Glutamatergic neuron (in vitro differentiated cells): ENCODE results near the gene NTHL1. TPM values are rescaled to one million over a fixed set of nuclear protein-coding genes. Genes with fewer than 3 reads are reported as not detected.

Source experiments
- DNase-seq: peaks from one replicate; pipeline ENCODE4 v3.0.0; 2022
- H3K27ac Mint-ChIP-seq: one replicate; pipeline ENCODE4 v1.8.0; 2020; ENCODE audit warnings: mild to moderate bottlenecking, mixed read lengths, inconsistent platforms; ENCODE audit not compliant: unreplicated experiment
- H3K27me3 Mint-ChIP-seq: one replicate; pipeline ENCODE4 v1.8.0; 2020; ENCODE audit warnings: mild to moderate bottlenecking, moderate library complexity, mixed read lengths, inconsistent platforms; ENCODE audit not compliant: unreplicated experiment
- H3K36me3 Mint-ChIP-seq: one replicate; pipeline ENCODE4 v1.8.0; 2020; ENCODE audit warnings: mild to moderate bottlenecking, mixed read lengths, inconsistent platforms; ENCODE audit not compliant: unreplicated experiment
- H3K4me1 Mint-ChIP-seq: one replicate; pipeline ENCODE4 v1.8.0; 2020; ENCODE audit warnings: mild to moderate bottlenecking, low read depth, mixed read lengths, inconsistent platforms; ENCODE audit not compliant: unreplicated experiment
- H3K4me3 Mint-ChIP-seq: one replicate; pipeline ENCODE4 v1.8.0; 2020; ENCODE audit warnings: mild to moderate bottlenecking, mixed read lengths, inconsistent platforms; ENCODE audit not compliant: unreplicated experiment
- H3K9me3 Mint-ChIP-seq: one replicate; pipeline ENCODE4 v1.8.0; 2020; ENCODE audit warnings: mild to moderate bottlenecking, moderate library complexity, mixed read lengths, inconsistent platforms; ENCODE audit not compliant: unreplicated experiment
- total RNA-seq: library from RNA; stranded (reverse); fragmentation: NEBNext Ultra II Directional; extraction: Animal tissue kit (Norgen Biotek cat#: 25700); gene quantifications from one replicate; pipeline ENCODE4 v1.2.1, GENCODE V29; 2021; ENCODE audit not compliant: unreplicated experiment
- TF ChIP-seq, protein P1 (sequence below): fragments of 200-600 bp; sonication (generic); IDR thresholded peaks from one replicate; pipeline ENCODE4 v1.5.0; 2021; ENCODE audit not compliant: partially characterized antibody, unreplicated experiment

NTHL1 gene
- total RNA-seq, 1 donor from 2014 or later: 194 TPM

DNA sequence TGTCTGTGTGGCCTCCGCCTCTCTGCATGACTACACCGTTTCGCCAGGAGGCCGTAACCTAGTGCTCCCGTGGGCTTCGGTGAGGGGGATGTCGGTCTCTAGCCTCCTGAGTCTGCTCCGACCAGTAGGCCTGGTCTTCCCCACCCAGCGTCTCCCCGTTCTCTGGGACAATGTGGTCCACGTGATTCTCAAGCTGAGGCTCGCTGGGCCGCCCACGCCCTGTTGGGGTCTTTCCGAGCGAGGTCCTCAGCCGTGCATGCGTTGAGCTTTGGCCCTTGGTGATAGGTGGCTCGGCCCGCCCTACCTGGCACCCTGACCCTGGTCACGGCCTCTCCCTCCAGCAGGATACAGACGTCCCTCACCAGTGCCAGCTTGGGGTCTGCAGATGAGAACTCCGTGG lies 31.1 kb upstream of the NTHL1 start:
- H3K27me3 Mint-ChIP-seq: peaks cover 2% of the 10 kb centered on the region
- TF ChIP-seq, protein P1, sequence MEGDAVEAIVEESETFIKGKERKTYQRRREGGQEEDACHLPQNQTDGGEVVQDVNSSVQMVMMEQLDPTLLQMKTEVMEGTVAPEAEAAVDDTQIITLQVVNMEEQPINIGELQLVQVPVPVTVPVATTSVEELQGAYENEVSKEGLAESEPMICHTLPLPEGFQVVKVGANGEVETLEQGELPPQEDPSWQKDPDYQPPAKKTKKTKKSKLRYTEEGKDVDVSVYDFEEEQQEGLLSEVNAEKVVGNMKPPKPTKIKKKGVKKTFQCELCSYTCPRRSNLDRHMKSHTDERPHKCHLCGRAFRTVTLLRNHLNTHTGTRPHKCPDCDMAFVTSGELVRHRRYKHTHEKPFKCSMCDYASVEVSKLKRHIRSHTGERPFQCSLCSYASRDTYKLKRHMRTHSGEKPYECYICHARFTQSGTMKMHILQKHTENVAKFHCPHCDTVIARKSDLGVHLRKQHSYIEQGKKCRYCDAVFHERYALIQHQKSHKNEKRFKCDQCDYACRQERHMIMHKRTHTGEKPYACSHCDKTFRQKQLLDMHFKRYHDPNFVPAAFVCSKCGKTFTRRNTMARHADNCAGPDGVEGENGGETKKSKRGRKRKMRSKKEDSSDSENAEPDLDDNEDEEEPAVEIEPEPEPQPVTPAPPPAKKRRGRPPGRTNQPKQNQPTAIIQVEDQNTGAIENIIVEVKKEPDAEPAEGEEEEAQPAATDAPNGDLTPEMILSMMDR: no peak
- H3K9me3 Mint-ChIP-seq: peaks cover 7% of the 10 kb centered on the region
- H3K4me1 Mint-ChIP-seq: peaks cover 6% of the 10 kb centered on the region
- no peak overlapping the region for H3K27ac Mint-ChIP-seq
- H3K36me3 Mint-ChIP-seq: no peaks in the 10 kb centered on the region
- no peak overlapping the region for H3K4me3 Mint-ChIP-seq
- no peak for DNase-seq

DNA sequence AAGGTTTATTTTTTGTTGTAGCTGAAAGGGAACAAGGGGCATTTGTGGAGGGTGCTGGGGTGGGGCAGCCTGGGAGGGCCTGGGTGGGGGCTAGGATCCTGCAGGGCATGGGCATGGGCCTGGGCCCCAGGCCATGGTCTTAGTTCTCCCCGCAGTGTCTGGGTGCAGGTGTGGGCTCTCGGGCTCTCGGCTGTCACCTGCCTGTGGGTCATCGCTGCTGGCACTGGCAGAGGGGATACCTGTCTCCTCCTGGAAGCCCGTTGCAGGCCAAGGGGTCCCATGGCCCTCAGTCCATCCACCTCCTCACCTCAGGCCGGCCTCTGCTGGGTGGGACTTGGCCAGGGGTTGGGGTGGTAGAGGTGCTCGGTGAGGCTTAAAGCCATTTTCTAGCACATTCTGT lies 30.5 kb upstream of the NTHL1 start:
- Mint-ChIP-seq H3K36me3 (no peaks in the 10 kb centered on the region), H3K4me3 (no peak overlapping the region)
- TF ChIP-seq, protein P1: no peak

DNA sequence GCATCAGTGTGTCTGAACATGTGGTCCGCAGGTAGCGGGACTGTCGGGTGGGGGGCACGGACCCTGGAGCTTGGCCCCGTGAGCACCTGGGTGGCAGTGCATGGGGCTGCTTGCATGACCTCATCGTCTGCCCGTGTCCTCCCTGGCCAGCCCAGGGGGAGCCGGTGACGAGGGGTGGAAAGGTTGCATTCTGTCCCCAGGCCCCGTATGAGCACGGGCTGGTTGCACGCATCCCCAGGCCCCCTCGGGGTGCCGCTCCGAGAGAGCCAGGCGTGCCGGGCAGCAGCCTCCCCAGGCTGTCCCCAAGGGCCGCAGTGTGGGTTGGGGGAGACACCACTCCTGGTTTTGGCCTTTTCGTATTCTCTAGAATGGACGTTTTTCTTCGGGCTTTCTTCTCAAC lies 30.1 kb upstream of the NTHL1 start:
- peaks cover 4% of the 10 kb centered on the region for H3K4me1 Mint-ChIP-seq
- no peaks in the 10 kb centered on the region for H3K36me3 Mint-ChIP-seq
- no peak for DNase-seq
- H3K27ac Mint-ChIP-seq: no peak overlapping the region
- H3K27me3 Mint-ChIP-seq: no peaks in the 10 kb centered on the region
- TF ChIP-seq, protein P1: no peak
- H3K9me3 Mint-ChIP-seq: peaks cover 4% of the 10 kb centered on the region
- H3K4me3 Mint-ChIP-seq: no peak overlapping the region

More for the DNA sequence above, 30.5 kb upstream of the NTHL1 start:
- Mint-ChIP-seq H3K27me3 (peaks cover 1% of the 10 kb centered on the region), H3K9me3 (peaks cover 6% of the 10 kb centered on the region), H3K27ac (no peak overlapping the region), H3K4me1 (peaks cover 6% of the 10 kb centered on the region)
- DNase-seq: no peak

DNA sequence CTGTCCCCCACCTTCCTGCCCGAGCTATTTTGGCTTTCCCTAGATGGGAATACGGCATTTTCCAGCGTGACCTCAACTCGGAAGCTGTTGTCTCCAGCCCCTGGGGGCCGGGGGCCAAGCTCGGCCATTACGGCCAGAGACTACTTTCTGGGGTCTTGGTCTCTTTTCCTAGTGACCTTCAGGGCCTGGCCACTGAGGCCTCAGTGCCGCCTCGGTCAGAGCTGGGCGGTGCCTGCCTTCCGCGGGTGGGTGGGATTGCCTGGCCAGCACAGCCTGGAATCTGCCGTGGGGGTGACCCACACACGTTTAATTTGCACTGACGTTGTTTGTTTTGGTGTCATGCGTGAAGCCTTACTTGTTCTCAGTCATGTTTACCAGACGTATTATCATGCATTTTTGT lies 29.4 kb upstream of the NTHL1 start:
- Mint-ChIP-seq H3K36me3 (no peaks in the 10 kb centered on the region), H3K9me3 (peaks cover 1% of the 10 kb centered on the region), H3K4me3 (peak overlapping the region; percentile 22), H3K4me1 (no peaks in the 10 kb centered on the region), H3K27me3 (no peaks in the 10 kb centered on the region), H3K27ac (no peak overlapping the region)
- TF ChIP-seq, protein P1: no peak
- no peak for DNase-seq

DNA sequence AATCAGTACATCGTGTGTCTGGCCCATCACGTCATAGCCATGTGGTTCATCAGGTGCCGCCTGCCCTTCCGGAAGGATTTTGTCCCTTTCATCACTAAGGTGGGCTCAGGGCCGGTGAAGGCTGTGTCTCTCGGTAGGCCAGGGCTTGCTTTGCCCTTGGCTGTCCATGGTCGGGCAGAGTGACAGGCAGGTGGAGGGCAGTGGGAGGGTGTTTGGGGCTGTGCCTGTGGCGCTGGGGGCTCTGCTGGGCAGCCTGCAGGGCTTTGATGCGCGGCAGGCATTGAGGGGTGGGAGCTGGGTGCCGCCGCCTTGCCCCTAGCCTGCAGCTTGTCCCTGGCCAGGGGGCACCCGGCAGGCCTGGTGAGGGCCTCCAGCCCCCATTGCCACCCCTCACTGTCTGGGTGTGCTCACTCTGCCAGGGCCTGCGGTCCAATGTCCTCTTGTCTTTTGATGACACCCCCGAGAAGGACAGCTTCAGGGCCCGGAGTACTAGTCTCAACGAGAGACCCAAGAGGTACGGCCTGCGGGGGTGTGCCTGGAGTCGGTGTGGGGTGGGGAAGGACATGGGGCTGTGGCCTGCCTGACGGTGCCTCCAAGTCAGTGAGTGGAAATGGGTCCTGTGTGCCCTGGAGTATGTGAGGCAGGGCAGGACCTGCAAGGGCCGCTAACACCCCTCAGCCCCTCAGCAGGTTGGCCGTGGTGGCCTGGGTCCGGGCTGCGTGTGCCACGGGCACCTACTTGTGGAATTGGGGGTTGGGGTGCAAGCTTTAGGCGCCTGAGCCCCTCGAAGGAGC lies 28.6 kb upstream of the NTHL1 start:
- Mint-ChIP-seq H3K27ac (no peak overlapping the region), H3K27me3 (no peaks in the 10 kb centered on the region), H3K4me3 (no peak overlapping the region), H3K36me3 (no peaks in the 10 kb centered on the region), H3K9me3 (peaks cover 1% of the 10 kb centered on the region), H3K4me1 (no peaks in the 10 kb centered on the region)
- TF ChIP-seq, protein P1: no peak
- DNase-seq: no peak
